Gastroesophageal sphincter (tissue), 3 donors: ENCODE measurements around the gene GNAQ.

Experiments used
- CTCF ChIP-seq, 4 experiments: fragments of 200-600 bp in 2 of 4; fragments of 450-650 bp in 2 of 4; sonication (generic) in 1 of 4; IDR thresholded peaks; one replicate each; pipeline ENCODE4 v1.5.1; 2017 to 2019; ENCODE audit warnings: antibody characterized with exemption in 4 of 4, mild to moderate bottlenecking in 2 of 4, moderate library complexity in 2 of 4
- EP300 ChIP-seq: sonication (generic); formaldehyde crosslinking; IDR thresholded peaks from one replicate; pipeline ENCODE4 v1.6.1; 2017; ENCODE audit warnings: antibody characterized with exemption, mild to moderate bottlenecking
- POLR2A ChIP-seq, 2 donors: fragments of 450-650 bp; IDR thresholded peaks; one replicate each; pipeline ENCODE4 v1.6.1; 2017; ENCODE audit warnings: antibody characterized with exemption in 2 of 2, mild to moderate bottlenecking in 2 of 2, moderate library complexity in 1 of 2
- POLR2AphosphoS5 ChIP-seq: sonication (generic); formaldehyde crosslinking; IDR thresholded peaks from one replicate; pipeline ENCODE4 v1.6.1; 2017; ENCODE audit warnings: antibody characterized with exemption

GRCh38 chr9:77997611-77998284, 33.9 kb downstream of the GNAQ start:
- TF ChIP-seq CTCF (IDR thresholded peaks at IDR 0.05) (no peak), POLR2A (IDR thresholded peaks at IDR 0.05) (no peak), EP300 (no peak), POLR2AphosphoS5 (no peak)
